Measurements from ENCODE around the gene MAJIN. TPM values are rescaled to one million over a fixed set of nuclear protein-coding genes. Genes with fewer than 3 reads are reported as not detected.
A peak's percentile ranks its signal among the peaks of the same experiment; 100 is the strongest.

The MAJIN gene
- polyA plus RNA-seq, 3 donors: not detected

GRCh38 chr11:64911689-64912088 is 60.2 kb downstream of the MAJIN start:
- Mint-ChIP-seq H3K36me3 (peaks cover 63 to 76% of the 10 kb centered on the region in 2 donors), H3K4me1 (peaks cover 18% of the 10 kb centered on the region), H3K4me3 (peak overlapping the region in 1 of 2 donors; percentile 37), H3K27me3 (ENCODE audit: low read depth in 3 of 3) (peaks cover 0 to 2% (median 0%) of the 10 kb centered on the region in 3 donors), H3K27ac (peak overlapping the region in 2 of 7 donors; percentile 12 to 14), H3K9me3 (peaks cover 0 to 3% (median 0%) of the 10 kb centered on the region in 7 donors)
- H3K9ac ChIP-seq (ENCODE audit: insufficient read depth, low read length, poor library complexity, severe bottlenecking): no peak overlapping the region
- no peak overlapping the region for H3K4me3 ChIP-seq (replicated peaks in 1 of 3; ENCODE audit: low read depth in 2 of 3, low read length in 3 of 3)
- TF ChIP-seq, protein P1, sequence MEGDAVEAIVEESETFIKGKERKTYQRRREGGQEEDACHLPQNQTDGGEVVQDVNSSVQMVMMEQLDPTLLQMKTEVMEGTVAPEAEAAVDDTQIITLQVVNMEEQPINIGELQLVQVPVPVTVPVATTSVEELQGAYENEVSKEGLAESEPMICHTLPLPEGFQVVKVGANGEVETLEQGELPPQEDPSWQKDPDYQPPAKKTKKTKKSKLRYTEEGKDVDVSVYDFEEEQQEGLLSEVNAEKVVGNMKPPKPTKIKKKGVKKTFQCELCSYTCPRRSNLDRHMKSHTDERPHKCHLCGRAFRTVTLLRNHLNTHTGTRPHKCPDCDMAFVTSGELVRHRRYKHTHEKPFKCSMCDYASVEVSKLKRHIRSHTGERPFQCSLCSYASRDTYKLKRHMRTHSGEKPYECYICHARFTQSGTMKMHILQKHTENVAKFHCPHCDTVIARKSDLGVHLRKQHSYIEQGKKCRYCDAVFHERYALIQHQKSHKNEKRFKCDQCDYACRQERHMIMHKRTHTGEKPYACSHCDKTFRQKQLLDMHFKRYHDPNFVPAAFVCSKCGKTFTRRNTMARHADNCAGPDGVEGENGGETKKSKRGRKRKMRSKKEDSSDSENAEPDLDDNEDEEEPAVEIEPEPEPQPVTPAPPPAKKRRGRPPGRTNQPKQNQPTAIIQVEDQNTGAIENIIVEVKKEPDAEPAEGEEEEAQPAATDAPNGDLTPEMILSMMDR (IDR thresholded peaks at IDR 0.05): no peak
- intact Hi-C loops (cut with micrococcal nuclease): no loop called here
- H3K79me2 ChIP-seq (ENCODE audit: insufficient read depth, low read length): peaks cover 15% of the 10 kb centered on the region
- no peaks in the 10 kb centered on the region for H3K9me3 ChIP-seq (replicated peaks in 1 of 2; ENCODE audit: control insufficient read depth in 1 of 2, insufficient read depth in 1 of 2, low read length in 2 of 2)
- H3K36me3 ChIP-seq (replicated peaks in 1 of 2; ENCODE audit: control insufficient read depth in 1 of 2, insufficient read depth in 2 of 2, low read length in 2 of 2): peaks cover 70 to 80% of the 10 kb centered on the region in 2 donors
- no peak overlapping the region for H3K27ac ChIP-seq (ENCODE audit: low read depth in 1 of 2, low read length in 2 of 2)
- peaks cover 15 to 17% of the 10 kb centered on the region in 2 donors for H3K4me1 ChIP-seq (ENCODE audit: control insufficient read depth in 1 of 2, insufficient read depth in 2 of 2, low read length in 2 of 2)
- no peak overlapping the region for H2AFZ ChIP-seq (ENCODE audit: insufficient read depth, low read depth, low read length, poor library complexity, severe bottlenecking)
- no peaks in the 10 kb centered on the region for H3K27me3 ChIP-seq (ENCODE audit: control insufficient read depth in 2 of 2, insufficient read depth in 2 of 2, low read length in 2 of 2)
- DNase-seq: no peak
- 100% methylated on average over 2 of the region's 9 CpGs for WGBS (ENCODE audit: insufficient coverage)
- peaks cover 28% of the 10 kb centered on the region for H4K20me1 ChIP-seq (ENCODE audit: insufficient read depth, low read length)
- no peak overlapping the region for H3K4me2 ChIP-seq (replicated peaks; ENCODE audit: extremely low read depth, low read length, poor library complexity, severe bottlenecking)

DNA sequence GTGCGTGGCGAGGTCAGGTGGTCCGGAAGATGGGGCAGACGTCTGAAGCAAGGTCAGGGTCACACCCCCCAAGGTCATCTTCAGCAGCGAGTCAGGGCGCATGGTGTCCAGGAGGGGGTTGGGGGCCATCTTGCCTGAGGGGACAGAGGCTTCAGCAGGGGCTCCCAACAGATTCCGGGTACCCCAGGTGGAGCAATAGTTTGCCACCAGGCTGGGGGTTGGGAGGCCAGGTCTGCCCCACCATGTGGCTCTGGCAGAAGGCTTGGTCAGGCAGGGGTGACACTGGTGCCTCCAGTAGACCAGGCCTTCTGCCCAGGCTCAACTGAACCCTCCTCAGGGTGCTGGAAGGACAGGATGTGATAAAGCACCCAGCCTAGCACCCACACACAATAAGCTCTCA is 60.8 kb downstream of the MAJIN start:
- Histone ChIP-seq H3K27me3 (ENCODE audit: control insufficient read depth in 2 of 2, insufficient read depth in 2 of 2, low read length in 2 of 2) (no peaks in the 10 kb centered on the region), H3K9ac (ENCODE audit: insufficient read depth, low read length, poor library complexity, severe bottlenecking) (no peak overlapping the region), H4K20me1 (ENCODE audit: insufficient read depth, low read length) (peaks cover 25% of the 10 kb centered on the region), H3K9me3 (replicated peaks in 1 of 2; ENCODE audit: control insufficient read depth in 1 of 2, insufficient read depth in 1 of 2, low read length in 2 of 2) (no peaks in the 10 kb centered on the region), H3K4me1 (ENCODE audit: control insufficient read depth in 1 of 2, insufficient read depth in 2 of 2, low read length in 2 of 2) (peaks cover 9 to 11% of the 10 kb centered on the region in 2 donors), H3K4me3 (replicated peaks in 1 of 3; ENCODE audit: low read depth in 2 of 3, low read length in 3 of 3) (no peak overlapping the region), H3K36me3 (replicated peaks in 1 of 2; ENCODE audit: control insufficient read depth in 1 of 2, insufficient read depth in 2 of 2, low read length in 2 of 2) (peaks cover 75 to 86% of the 10 kb centered on the region in 2 donors), H2AFZ (ENCODE audit: insufficient read depth, low read depth, low read length, poor library complexity, severe bottlenecking) (no peak overlapping the region), H3K4me2 (replicated peaks; ENCODE audit: extremely low read depth, low read length, poor library complexity, severe bottlenecking) (no peak overlapping the region), H3K79me2 (ENCODE audit: insufficient read depth, low read length) (peaks cover 9% of the 10 kb centered on the region), H3K27ac (ENCODE audit: low read depth in 1 of 2, low read length in 2 of 2) (no peak overlapping the region)
- peaks cover 14% of the 10 kb centered on the region for H3K4me1 Mint-ChIP-seq
- peaks cover 66 to 81% of the 10 kb centered on the region in 2 donors for H3K36me3 Mint-ChIP-seq
- intact Hi-C loops (cut with micrococcal nuclease): no loop called here
- DNase-seq: no peak
- no peak overlapping the region for H3K4me3 Mint-ChIP-seq
- TF ChIP-seq, protein P1 (IDR thresholded peaks at IDR 0.05): no peak
- peaks cover 0 to 2% (median 0%) of the 10 kb centered on the region in 3 donors for H3K27me3 Mint-ChIP-seq (ENCODE audit: low read depth in 3 of 3)
- WGBS (ENCODE audit: insufficient coverage): 91% methylated on average over 7 of the region's 7 CpGs
- H3K27ac Mint-ChIP-seq: peak overlapping the region in 3 of 7 donors; percentile 30 to 58 (median 42)
- H3K9me3 Mint-ChIP-seq: no peaks in the 10 kb centered on the region
